ENCODE measurements around the gene PDZRN3.

DNA sequence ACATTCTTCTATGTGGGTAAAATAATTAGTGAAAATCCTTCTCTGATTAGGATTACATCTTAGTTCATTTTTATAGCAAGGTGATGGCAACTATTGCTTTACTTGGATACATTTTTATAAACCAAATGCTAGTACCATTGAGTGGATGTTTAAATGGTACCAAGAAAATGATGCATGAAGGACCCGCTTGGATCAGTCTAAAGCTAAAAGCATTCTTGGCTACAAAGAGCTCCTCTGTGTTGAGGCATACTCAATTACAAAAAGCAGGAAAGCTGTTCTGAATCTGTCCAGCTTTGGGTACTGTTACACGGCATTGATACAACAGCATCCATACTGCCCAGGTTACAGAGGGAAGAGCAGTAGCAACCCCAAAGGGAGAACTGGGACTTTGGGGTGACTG lies 217.2 kb downstream of the PDZRN3 start:
- TF ChIP-seq, protein P1, sequence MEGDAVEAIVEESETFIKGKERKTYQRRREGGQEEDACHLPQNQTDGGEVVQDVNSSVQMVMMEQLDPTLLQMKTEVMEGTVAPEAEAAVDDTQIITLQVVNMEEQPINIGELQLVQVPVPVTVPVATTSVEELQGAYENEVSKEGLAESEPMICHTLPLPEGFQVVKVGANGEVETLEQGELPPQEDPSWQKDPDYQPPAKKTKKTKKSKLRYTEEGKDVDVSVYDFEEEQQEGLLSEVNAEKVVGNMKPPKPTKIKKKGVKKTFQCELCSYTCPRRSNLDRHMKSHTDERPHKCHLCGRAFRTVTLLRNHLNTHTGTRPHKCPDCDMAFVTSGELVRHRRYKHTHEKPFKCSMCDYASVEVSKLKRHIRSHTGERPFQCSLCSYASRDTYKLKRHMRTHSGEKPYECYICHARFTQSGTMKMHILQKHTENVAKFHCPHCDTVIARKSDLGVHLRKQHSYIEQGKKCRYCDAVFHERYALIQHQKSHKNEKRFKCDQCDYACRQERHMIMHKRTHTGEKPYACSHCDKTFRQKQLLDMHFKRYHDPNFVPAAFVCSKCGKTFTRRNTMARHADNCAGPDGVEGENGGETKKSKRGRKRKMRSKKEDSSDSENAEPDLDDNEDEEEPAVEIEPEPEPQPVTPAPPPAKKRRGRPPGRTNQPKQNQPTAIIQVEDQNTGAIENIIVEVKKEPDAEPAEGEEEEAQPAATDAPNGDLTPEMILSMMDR (IDR thresholded peaks at IDR 0.05; ENCODE audit: low read depth, low read length, missing input control) = no peak
- TF ChIP-seq JUND (IDR thresholded peaks at IDR 0.05) = no peak
- no peak for TF ChIP-seq EGR1 (IDR thresholded peaks at IDR 0.05; ENCODE audit: low read depth in 2 of 2)
- TF ChIP-seq TAF1 (conservative IDR thresholded peaks at IDR 0.05) = no peak
- no peak for TF ChIP-seq RAD21 (IDR thresholded peaks at IDR 0.05)
- TF ChIP-seq, protein P2, sequence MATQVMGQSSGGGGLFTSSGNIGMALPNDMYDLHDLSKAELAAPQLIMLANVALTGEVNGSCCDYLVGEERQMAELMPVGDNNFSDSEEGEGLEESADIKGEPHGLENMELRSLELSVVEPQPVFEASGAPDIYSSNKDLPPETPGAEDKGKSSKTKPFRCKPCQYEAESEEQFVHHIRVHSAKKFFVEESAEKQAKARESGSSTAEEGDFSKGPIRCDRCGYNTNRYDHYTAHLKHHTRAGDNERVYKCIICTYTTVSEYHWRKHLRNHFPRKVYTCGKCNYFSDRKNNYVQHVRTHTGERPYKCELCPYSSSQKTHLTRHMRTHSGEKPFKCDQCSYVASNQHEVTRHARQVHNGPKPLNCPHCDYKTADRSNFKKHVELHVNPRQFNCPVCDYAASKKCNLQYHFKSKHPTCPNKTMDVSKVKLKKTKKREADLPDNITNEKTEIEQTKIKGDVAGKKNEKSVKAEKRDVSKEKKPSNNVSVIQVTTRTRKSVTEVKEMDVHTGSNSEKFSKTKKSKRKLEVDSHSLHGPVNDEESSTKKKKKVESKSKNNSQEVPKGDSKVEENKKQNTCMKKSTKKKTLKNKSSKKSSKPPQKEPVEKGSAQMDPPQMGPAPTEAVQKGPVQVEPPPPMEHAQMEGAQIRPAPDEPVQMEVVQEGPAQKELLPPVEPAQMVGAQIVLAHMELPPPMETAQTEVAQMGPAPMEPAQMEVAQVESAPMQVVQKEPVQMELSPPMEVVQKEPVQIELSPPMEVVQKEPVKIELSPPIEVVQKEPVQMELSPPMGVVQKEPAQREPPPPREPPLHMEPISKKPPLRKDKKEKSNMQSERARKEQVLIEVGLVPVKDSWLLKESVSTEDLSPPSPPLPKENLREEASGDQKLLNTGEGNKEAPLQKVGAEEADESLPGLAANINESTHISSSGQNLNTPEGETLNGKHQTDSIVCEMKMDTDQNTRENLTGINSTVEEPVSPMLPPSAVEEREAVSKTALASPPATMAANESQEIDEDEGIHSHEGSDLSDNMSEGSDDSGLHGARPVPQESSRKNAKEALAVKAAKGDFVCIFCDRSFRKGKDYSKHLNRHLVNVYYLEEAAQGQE (IDR thresholded peaks at IDR 0.05) = no peak
- TF ChIP-seq HNF4A (conservative IDR thresholded peaks at IDR 0.05) = no peak
- TF ChIP-seq, protein P3, sequence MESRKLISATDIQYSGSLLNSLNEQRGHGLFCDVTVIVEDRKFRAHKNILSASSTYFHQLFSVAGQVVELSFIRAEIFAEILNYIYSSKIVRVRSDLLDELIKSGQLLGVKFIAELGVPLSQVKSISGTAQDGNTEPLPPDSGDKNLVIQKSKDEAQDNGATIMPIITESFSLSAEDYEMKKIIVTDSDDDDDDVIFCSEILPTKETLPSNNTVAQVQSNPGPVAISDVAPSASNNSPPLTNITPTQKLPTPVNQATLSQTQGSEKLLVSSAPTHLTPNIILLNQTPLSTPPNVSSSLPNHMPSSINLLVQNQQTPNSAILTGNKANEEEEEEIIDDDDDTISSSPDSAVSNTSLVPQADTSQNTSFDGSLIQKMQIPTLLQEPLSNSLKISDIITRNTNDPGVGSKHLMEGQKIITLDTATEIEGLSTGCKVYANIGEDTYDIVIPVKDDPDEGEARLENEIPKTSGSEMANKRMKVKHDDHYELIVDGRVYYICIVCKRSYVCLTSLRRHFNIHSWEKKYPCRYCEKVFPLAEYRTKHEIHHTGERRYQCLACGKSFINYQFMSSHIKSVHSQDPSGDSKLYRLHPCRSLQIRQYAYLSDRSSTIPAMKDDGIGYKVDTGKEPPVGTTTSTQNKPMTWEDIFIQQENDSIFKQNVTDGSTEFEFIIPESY (IDR thresholded peaks at IDR 0.05) = no peak
